GM21528 (cell line): ENCODE data around the gene CCDC88A.
"Not testable (repeated sequence)": the region's sequence is repeated elsewhere in the genome, so short reads cannot be mapped to it uniquely, and the experiment has no call there.

Experiments used
- ATAC-seq: cut with Tn5 transposase; IDR thresholded peaks from one replicate; pipeline ENCODE4 v1.9.1; 2021; ENCODE audit warnings: mild to moderate bottlenecking, moderate library complexity; ENCODE audit not compliant: unreplicated experiment, low FRiP score

The CCDC88A gene

DNA sequence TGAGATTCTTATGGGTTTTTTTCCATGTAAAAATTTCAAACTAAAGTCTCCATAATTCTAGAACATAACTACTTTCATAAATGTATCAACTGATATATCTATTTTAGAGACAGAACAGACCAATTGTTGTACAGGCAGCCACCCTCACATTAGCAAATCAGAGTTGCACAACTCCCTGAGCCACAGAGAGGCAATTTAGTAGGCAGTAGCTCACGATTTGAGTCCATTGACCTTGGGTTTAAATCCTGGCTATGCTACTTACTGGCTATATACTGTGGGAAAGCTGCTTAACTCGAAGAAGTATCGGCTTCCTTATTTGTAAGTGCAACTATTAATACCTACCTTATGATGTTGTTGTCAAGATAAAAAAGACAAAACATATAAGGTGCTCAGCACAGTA, 166.8 kb downstream of the CCDC88A start:
- no peak for ATAC-seq

DNA sequence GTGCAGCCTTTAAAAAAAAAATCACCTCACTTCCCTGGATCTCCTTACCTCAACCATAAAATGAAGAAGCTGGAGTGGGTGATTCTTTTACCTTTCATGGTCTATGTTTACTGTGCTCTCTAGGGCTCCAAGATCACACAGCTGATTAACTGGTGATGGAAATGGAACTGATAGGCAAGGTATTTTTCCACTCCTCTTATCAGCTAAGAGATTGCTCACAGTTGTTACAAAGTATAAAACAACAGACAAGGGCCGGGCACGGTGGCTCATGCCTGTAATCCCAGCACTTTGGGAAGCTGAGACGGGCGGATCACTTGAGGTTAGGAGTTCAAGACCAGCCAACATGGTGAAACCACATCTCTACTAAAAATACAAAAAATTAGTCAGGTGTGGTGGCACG, 172.6 kb downstream of the CCDC88A start:
- ATAC-seq, result no peak

DNA sequence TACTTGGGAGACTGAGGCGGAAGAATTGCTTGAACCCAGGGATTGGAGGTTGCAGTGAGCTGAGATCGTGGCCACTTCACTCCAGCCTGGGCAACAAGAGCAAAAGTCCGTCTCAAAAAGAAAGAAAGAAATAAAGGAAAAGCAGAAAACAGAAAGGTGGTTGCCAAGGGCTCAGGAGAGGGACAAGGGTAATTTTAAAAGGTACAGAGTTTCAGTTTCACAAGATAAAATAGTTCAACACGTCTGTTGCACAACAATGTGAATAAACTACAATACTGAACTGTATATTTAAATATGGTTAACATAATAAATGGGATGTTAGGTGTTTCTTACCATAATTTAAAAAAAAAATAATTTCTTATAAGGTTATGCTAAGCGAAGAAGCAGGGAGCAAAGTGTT, 174.2 kb downstream of the CCDC88A start:
- no peak for ATAC-seq

DNA sequence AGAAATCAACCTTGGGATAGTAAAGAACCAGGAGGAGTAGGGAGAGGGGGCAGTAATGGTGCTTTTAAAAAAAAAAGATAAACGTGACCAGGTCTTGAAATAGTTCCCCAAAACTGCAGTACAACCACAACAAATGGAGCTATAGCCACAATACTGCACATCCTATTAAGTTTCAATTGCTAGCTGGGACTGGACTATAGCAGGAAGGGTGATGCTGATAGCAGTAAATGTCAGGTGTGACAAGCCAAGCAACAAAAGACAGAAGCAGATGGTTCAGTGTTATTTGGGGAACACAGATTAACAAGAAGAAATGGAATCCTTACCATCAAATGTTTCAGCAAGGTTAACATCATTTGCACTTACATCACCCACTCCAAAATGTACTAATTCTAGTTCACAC, 177.0 kb downstream of the CCDC88A start:
- ATAC-seq, result no peak

DNA sequence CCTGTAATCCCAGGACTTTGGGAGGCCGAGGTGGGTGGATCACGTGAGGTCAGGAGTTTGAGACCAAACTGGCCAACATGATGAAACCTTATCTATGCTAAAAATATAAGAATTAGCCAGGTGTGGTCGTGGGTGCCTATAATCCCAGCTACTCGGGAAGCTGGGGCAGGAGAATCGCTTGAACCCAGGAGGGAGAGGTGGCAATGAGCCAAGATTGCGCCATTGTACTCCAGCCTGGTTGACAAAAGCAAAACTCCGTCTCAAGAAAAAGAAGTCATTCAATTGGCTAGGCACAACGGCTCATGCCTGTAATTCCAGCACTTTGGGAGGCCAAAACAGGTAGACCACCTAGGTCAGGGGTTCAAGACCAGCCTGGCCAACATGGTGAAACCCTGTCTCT, 178.1 kb downstream of the CCDC88A start:
- not testable (repeated sequence) for ATAC-seq

DNA sequence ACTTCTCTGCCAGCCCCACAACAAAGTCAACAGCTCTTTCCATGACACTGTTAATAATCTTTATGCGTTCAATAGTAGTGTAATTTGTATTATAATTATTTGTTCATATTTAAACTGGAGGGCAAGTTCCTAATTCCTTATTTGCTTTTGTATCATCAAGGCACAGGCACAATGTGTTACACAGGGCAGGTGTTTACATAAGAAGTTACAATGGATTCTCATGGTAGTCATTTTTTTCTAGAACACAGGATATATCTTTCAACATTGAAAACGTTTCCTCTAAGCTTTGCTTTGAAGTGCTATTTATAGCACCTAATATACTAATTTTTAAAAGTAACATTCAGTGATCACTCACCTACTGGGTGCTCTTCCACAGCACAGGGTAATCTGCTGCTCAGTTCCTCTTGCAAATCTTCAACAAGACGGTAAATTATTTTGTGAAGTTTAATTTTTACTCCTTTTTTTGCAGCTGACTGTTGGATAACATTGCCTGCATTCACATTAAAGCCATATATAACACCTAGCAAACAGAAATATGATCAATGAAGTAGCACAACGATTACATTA, 179.9 kb downstream of the CCDC88A start:
- no peak for ATAC-seq
